Skin epidermis (tissue), 12 donors: ENCODE data around the gene AP1S2.
"Not testable (repeated sequence)": the region's sequence is repeated elsewhere in the genome, so short reads cannot be mapped to it uniquely, and the experiment has no call there.

ENCODE experiments used
- H3K27ac ChIP-seq, 21 experiments: fragments of 200-600 bp; sonication (generic) in 11 of 21; one replicate each; pipeline ENCODE4 v1.5.0; 2020; ENCODE audit warnings: mild to moderate bottlenecking in 3 of 21, inconsistent platforms in 2 of 21, moderate library complexity in 2 of 21
- H3K4me3 ChIP-seq, 7 experiments: fragments of 200-600 bp; sonication (generic) in 2 of 7; one replicate each; pipeline ENCODE4 v1.5.0; 2020; ENCODE audit warnings: inconsistent platforms in 2 of 7, mild to moderate bottlenecking in 2 of 7, moderate library complexity in 1 of 7

The AP1S2 gene

GRCh38 chrX:15856222-15856587 is 1.6 kb upstream of the AP1S2 start:
- H3K4me3 ChIP-seq: peak overlapping the region in 2 of 7 experiments; percentile 65 to 70

DNA sequence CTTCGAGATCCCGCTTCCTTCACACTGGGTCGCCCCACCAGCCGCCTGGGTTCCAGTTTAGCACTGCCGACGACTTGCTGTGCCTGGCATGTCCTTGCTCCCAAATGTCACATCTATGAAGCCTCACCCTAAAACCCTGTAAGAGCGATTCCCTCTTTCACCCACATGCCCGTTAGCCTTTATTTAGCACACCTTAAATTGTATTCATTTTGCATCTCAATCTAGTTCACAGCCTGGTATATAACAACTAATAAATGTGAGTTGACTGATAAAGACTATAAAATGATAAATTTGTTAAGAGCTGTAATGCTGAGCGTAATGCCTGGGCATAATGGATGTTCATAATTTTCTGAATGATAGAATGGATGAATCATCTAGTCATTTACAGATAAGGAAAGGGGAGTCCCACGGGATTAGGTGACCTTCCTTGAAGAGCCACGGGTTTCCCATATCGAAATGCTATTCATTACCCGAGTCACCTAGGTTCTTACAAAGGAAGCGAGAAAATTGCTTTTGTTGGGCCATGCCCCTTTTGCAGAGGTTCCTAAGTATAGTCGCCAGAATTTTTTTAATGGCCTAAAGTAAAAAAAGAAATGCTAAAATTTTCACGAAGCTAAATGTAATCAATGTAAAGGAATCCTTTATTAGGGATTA is 1.1 kb upstream of the AP1S2 start:
- H3K4me3 ChIP-seq: peak overlapping the region; percentile 54 to 73 (median 68)
- peak overlapping the region; percentile 46 to 93 (median 89) for H3K27ac ChIP-seq

More at GRCh38 chrX:15856222-15856587, 1.6 kb upstream of the AP1S2 start:
- peak overlapping the region in 15 of 21 experiments; percentile 57 to 93 (median 91) for H3K27ac ChIP-seq

- H3K4me3 ChIP-seq: peak overlapping the region; percentile 54 to 73 (median 68)
- peak overlapping the region; percentile 39 to 93 (median 89) for H3K27ac ChIP-seq
Measured at GRCh38 chrX:15854080-15854655, 445 bp downstream of the AP1S2 start.

- H3K4me3 ChIP-seq: peak overlapping the region; percentile 54 to 73 (median 68)
- peak overlapping the region in 16 of 21 experiments; percentile 70 to 93 (median 89) for H3K27ac ChIP-seq
Measured at GRCh38 chrX:15853586-15854079, 980 bp downstream of the AP1S2 start.

GRCh38 chrX:15849555-15849954 is 5.1 kb downstream of the AP1S2 start:
- Histone ChIP-seq H3K4me3 (no peak overlapping the region), H3K27ac (peak overlapping the region in 3 of 21 experiments; percentile 0 to 58 (median 44))

- peak overlapping the region in 3 of 21 experiments; percentile 8 to 58 (median 44) for H3K27ac ChIP-seq
- no peak overlapping the region for H3K4me3 ChIP-seq
Measured at GRCh38 chrX:15848576-15848975, 6.0 kb downstream of the AP1S2 start.

DNA sequence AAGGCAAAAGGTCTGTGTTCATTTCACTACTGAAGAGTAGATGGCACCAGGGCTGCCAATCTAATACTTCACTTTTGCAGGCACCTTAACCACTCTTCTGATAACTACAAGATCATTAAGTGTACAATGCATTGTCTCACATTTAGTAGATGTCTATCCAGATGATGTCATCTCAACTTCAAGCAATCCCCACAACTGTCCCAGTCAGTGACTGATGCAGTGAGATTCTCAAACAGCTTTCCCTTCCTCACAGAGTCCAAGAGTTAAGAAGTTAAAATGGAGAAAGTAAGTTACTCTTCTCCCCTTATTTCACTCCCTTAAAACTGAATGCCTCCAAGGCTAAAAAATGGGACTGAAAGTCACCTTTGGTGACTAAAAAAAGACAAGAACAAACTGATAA is 10.7 kb downstream of the AP1S2 start:
- no peak overlapping the region for H3K27ac ChIP-seq
- H3K4me3 ChIP-seq: no peak overlapping the region

GRCh38 chrX:15841853-15842516 is 12.6 kb downstream of the AP1S2 start:
- H3K27ac ChIP-seq: no peak overlapping the region

GRCh38 chrX:15838017-15838416 is 16.6 kb downstream of the AP1S2 start:
- Histone ChIP-seq H3K4me3 (no peak overlapping the region), H3K27ac (no peak overlapping the region)

More at GRCh38 chrX:15841853-15842516, 12.6 kb downstream of the AP1S2 start:
- H3K4me3 ChIP-seq: no peak overlapping the region

GRCh38 chrX:15834827-15835595 is 19.6 kb downstream of the AP1S2 start:
- H3K27ac ChIP-seq: no peak overlapping the region
- H3K4me3 ChIP-seq: no peak overlapping the region

DNA sequence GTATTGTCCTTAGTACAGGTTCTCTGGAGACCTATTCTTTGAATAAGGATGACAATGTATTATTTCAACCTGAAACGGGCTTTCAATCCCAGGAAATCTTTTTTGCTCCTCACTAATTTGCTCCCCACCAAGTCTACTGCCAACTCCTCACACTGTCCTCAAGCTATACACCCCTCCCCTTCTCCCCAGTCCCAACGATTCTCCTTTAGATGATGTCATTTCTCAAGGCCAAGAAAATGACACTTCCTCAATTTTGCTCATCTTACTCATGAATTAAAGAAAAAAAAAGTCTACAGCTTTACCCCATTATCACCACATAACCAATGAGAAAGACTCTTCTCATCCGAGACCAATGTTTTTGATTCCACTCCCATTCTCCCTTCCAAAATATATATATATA is 20.6 kb downstream of the AP1S2 start:
- Histone ChIP-seq H3K4me3 (no peak overlapping the region), H3K27ac (no peak overlapping the region)

- H3K4me3 ChIP-seq, H3K27ac ChIP-seq: not testable (repeated sequence)
Measured at GRCh38 chrX:15831347-15831746, 23.3 kb downstream of the AP1S2 start.

DNA sequence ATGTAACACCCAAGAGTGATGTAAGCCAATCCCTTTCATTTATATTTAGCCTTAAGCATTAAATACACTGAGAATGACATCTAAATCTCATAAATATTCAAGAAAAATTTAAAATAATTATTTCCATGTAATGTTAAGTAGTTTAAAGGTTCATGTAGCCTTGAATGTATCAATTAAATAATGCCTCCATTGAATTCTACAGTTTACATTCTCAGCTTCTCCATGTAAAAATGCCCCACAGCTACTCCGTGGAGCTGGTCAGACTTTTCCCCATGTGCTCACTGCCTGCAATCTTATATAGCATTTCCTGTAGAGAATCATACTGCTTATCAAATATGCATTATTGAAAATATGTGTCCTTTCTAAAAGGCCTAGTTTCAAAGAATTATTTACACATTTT is 25.4 kb downstream of the AP1S2 start:
- H3K27ac ChIP-seq: no peak overlapping the region
- no peak overlapping the region for H3K4me3 ChIP-seq

DNA sequence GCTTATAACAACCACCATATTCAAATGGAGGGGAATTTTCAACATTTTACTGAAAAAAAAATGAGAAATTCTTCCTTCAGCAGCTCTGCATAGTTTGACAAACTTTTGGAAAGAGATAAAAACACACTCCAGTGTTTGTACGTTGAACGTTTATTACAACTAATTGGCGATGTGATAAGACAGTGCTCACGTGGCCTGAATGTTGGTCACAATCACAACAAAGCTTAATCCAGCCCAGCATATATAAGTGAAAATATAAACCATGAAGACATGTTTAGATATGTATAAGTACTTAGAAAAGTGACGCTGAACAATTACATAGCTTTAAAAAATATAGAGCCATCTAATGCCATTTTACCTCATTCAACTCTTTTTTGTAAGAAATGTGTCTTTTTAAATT is 28.7 kb downstream of the AP1S2 start:
- Histone ChIP-seq H3K27ac (no peak overlapping the region), H3K4me3 (no peak overlapping the region)

GRCh38 chrX:15822922-15823321 is 31.7 kb downstream of the AP1S2 start:
- Histone ChIP-seq H3K4me3 (no peak overlapping the region), H3K27ac (no peak overlapping the region)

DNA sequence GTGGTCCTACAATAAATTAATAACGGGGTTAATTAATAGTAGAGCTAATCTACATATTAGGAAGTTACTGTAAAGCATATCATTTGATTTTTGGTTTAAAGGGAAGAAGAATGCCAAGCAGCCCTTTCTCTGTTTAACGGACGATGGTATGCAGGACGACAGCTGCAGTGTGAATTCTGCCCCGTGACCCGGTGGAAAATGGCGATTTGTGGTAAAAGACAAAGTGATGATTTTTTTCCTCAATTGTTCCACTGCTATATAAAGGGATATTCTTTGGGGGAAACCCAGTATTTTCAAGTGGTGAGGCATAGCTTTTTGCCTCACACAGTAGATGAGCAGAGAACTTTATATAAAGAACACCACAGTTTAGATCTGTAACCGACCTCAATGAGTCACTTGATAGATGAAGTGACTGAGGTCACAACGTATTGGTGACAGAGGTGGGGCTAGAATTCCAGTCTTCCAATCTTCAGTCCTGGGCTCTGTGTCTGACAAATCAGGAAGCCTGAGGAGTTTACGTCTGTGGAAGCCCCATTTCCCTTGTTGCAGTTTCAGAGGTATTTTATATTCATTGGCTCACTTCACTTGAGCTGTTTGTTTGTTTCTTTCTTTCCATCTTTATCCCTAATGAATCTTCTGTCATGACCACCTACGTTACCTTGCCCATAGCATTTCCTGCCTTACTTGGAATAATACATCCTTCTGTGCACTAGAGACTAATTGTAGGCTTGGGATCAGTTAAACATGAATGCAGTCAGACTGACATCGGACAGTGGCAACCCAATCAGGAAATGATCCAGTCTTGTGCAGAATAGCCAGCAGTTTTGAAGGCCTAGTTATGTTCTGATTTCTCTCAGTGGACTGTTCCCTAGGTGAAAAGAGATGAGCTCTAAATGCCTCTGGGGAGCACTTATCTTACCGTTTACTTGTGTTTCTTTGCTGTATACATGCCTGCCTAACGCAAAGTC is 34.2 kb downstream of the AP1S2 start:
- Histone ChIP-seq H3K27ac (no peak overlapping the region), H3K4me3 (no peak overlapping the region)

- Histone ChIP-seq H3K4me3 (no peak overlapping the region), H3K27ac (no peak overlapping the region)
Measured at GRCh38 chrX:15816886-15817285, 37.7 kb downstream of the AP1S2 start.

DNA sequence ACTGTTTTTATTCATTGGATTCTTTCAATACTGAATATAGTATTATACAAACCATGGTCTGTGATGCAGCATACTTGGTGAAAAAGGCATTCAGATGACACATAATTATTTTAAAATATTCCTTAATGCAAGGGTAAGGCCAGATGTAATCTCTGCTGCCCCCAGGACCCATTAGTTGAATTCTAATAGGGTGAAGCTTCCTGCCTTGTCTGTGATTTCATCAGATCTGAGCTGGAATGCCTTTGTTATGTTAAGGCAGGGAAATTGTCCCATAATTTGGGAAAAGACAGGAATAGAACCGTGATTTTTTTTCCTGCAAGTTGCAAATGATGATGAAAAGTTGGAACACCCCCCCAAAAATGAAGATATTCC is 38.2 kb downstream of the AP1S2 start:
- Histone ChIP-seq H3K27ac (no peak overlapping the region), H3K4me3 (no peak overlapping the region)
